Lung (tissue), 12 donors: ENCODE results near the gene TMEM116. TPM values are rescaled to one million over a fixed set of nuclear protein-coding genes. Genes with fewer than 3 reads are reported as not detected.
"Not testable (repeated sequence)": the region's sequence is repeated elsewhere in the genome, so short reads cannot be mapped to it uniquely, and the experiment has no call there.

Source experiments
- ATAC-seq: fragments of 200-7000 bp; cut with Tn5 transposase; one replicate; pipeline ENCODE4 v1.9.1; 2020; ENCODE audit warnings: moderate number of reproducible peaks; ENCODE audit not compliant: insufficient read depth, low FRiP score
- DNase-seq, 3 donors: peaks; one replicate each; pipeline ENCODE4 v3.0.0-alpha.2; 2013 to 2017
- H3K27ac ChIP-seq, 2 donors: one replicate each; pipeline ENCODE4 v1.5.1; 2013; ENCODE audit warnings: mild to moderate bottlenecking in 2 of 2, moderate library complexity in 2 of 2, control low read depth in 1 of 2, inconsistent platforms in 1 of 2, low read depth in 1 of 2, low read length in 1 of 2
- H3K27me3 ChIP-seq, 3 donors: one replicate each; pipeline ENCODE4 v1.5.1; 2013; ENCODE audit warnings: low read length in 2 of 3; ENCODE audit not compliant: control insufficient read depth in 3 of 3, insufficient read depth in 3 of 3
- H3K36me3 ChIP-seq, 4 donors: one replicate each; pipeline ENCODE4 v1.5.1; 2013; ENCODE audit warnings: low read length in 4 of 4, mild to moderate bottlenecking in 1 of 4, moderate library complexity in 1 of 4; ENCODE audit not compliant: control insufficient read depth in 4 of 4, insufficient read depth in 4 of 4
- H3K4me1 ChIP-seq, 5 donors: one replicate each; pipeline ENCODE4 v1.5.1; 2013; ENCODE audit warnings: low read length in 5 of 5, mild to moderate bottlenecking in 2 of 5, moderate library complexity in 1 of 5; ENCODE audit not compliant: control insufficient read depth in 5 of 5, insufficient read depth in 5 of 5
- H3K4me3 ChIP-seq: one replicate; pipeline ENCODE4 v1.5.1; 2013; ENCODE audit warnings: mild to moderate bottlenecking, control low read depth, moderate library complexity
- H3K9ac ChIP-seq, 2 donors: one replicate each; pipeline ENCODE4 v1.5.1; 2013; ENCODE audit warnings: low read length in 2 of 2, control low read depth in 1 of 2; ENCODE audit not compliant: insufficient read depth in 1 of 2
- H3K9me3 ChIP-seq, 4 donors: one replicate each; pipeline ENCODE4 v1.5.1; 2013; ENCODE audit warnings: low read length in 3 of 4, mild to moderate bottlenecking in 1 of 4, moderate library complexity in 1 of 4; ENCODE audit not compliant: control insufficient read depth in 4 of 4, insufficient read depth in 3 of 4
- CTCF ChIP-seq: IDR thresholded peaks from 2 replicates; pipeline ENCODE4 v1.5.1; 2012; ENCODE audit warnings: mild to moderate bottlenecking; ENCODE audit errors: control extremely low read depth, extremely low read depth
- WGBS, 2 donors: extraction: QIAGEN DNeasy Blood & Tissue Kit; methylation state at CpG; one replicate each; pipeline ENCODE4 v1.1.7; 2013; 5-methylcytosine and 5-hydroxymethylcytosine counted together
- polyA plus RNA-seq, 2 donors: library from polyadenylated mRNA; stranded (reverse); fragments of 200-250 nt; gene quantifications; one replicate each; pipeline ENCODE4 v1.2.1, GENCODE V29; 2013
- total RNA-seq, 2 donors: library from RNA; depleted of rRNA in 1 of 2; stranded (reverse); fragments of >200 nt in 1 of 2; gene quantifications; one replicate each; pipeline ENCODE4 v1.2.1, GENCODE V29; 2014 to 2021
- donor health status: control.
- donor health status: control.
- donor health status: Bipolar disorder and iron deficiency.
- donor health status: healthy.
- donor health status: DM: yes; HTN: yes; CAD: no.

The TMEM116 gene
- total and polyA plus RNA-seq, 4 donors: 10.5 to 40.1 (median 14.6) TPM

GRCh38 chr12:112013601-112014402 is 837 bp upstream of the TMEM116 start:
- no peaks in the 10 kb centered on the region for H3K27me3 ChIP-seq
- DNase-seq: peak; percentile 48 to 61 (median 52)
- peak overlapping the region; percentile 88 for H3K4me3 ChIP-seq
- ATAC-seq: peak; percentile 30
- no peaks in the 10 kb centered on the region for H3K9me3 ChIP-seq
- peak overlapping the region; percentile 86 to 97 for H3K27ac ChIP-seq
- peaks cover 0 to 15% (median 8%) of the 10 kb centered on the region in 4 donors for H3K36me3 ChIP-seq
- H3K9ac ChIP-seq: peak overlapping the region; percentile 60 to 66
- peaks cover 4 to 24% (median 12%) of the 10 kb centered on the region in 5 donors for H3K4me1 ChIP-seq
- no peak for TF ChIP-seq CTCF
- 1 to 2% methylated on average over 53 to 54 of the region's 54 CpGs for WGBS, 2 donors

- Histone ChIP-seq H3K4me1 (peaks cover 4 to 24% (median 12%) of the 10 kb centered on the region in 5 donors), H3K9ac (no peak overlapping the region), H3K27me3 (no peaks in the 10 kb centered on the region), H3K36me3 (peaks cover 0 to 9% (median 6%) of the 10 kb centered on the region in 4 donors), H3K4me3 (no peak overlapping the region), H3K27ac (peak overlapping the region in 1 of 2 donors; percentile 97), H3K9me3 (no peaks in the 10 kb centered on the region)
- no peak for DNase-seq
- ATAC-seq: no peak
- WGBS, 2 donors: 86 to 88% methylated on average over 8 of the region's 8 CpGs
- TF ChIP-seq CTCF: no peak
Observed at GRCh38 chr12:112011685-112012084, 1.3 kb downstream of the TMEM116 start.

DNA sequence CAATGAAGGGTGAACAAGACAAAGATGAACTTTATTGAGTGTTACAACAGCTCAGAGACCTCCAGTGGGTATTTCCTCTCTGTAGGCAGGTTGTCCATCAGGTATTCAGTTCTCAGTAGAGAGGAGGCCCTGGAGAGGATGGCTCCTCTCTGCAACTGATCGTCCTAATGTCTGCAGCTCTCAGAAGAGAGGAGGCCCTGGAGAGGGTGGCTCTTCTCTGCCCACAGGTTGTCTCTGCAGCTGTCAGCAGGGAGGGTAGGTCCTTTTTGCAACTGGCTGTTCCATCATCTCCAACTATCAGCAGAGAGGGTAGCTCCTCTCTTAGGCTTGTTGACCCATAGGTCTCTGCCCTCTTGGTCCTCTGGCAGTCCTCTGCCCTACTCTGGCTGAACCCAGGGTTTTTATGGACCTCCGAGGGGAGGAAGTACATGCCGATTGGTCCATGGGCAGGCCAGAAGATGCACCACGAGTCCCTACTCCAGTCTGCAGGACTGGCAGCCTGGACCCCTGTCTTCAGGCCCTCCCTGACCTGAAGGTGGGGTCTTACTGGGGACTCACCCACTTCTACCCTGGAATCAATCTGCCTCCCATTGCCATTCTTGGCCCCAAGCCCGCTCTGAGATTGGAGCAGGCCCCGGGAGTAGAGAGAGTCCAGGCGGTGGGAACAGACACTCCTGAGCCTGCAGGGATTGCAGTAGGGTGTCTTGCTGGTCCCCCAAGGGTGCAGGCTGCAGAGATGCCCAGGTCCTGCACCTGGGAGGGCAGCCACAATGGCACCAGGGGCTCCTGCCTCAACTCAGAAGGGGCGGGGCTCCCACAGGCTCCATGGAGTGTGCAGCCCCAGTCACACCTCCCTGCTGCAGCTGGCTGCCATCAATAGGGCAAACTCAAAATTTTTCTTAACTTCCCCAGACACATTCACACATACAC is 2.3 kb downstream of the TMEM116 start:
- Histone ChIP-seq H3K9ac (no peak overlapping the region), H3K9me3 (no peaks in the 10 kb centered on the region), H3K36me3 (peaks cover 0 to 4% (median 2%) of the 10 kb centered on the region in 4 donors), H3K27ac (no peak overlapping the region), H3K27me3 (no peaks in the 10 kb centered on the region), H3K4me1 (peaks cover 4 to 24% (median 12%) of the 10 kb centered on the region in 5 donors), H3K4me3 (no peak overlapping the region)
- ATAC-seq (no peak), DNase-seq (no peak)
- no peak for TF ChIP-seq CTCF
- WGBS, 2 donors: 92 to 95% methylated on average over 8 of the region's 8 CpGs

DNA sequence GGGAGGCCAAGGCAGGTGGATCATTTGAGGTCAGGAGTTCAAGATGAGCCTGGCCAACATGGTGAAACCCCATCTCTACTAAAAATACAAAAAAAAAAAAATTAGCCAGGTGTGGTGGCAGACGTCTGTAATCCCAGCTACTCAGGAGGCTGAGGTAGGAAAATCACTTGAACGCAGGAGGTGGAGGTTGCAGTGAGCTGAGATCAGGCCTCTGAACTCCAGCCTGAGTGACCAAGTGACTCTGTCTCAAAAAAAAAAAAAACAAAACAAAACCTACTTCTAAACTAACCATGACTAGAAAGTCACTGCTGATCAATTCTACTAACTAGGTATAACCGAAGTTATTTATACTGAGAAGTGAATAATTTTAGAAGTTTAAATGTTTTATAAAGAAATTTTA is 3.4 kb downstream of the TMEM116 start:
- H3K4me1 ChIP-seq: peaks cover 4 to 22% (median 12%) of the 10 kb centered on the region in 5 donors
- not testable (repeated sequence) for H3K9me3 ChIP-seq, ATAC-seq, H3K27me3 ChIP-seq, H3K9ac ChIP-seq, H3K36me3 ChIP-seq, H3K27ac ChIP-seq, H3K4me3 ChIP-seq, DNase-seq
- WGBS, 2 donors: 80 to 88% methylated on average over 3 of the region's 3 CpGs
